ENCODE measurements around the gene EPHB6.

The EPHB6 gene

GRCh38 chr7:142898377-142899170, 43.7 kb downstream of the EPHB6 start:
- TF ChIP-seq CTCF (IDR thresholded peaks at IDR 0.05; ENCODE audit: low read depth, low read length) = no peak

GRCh38 chr7:142899661-142900060, 44.8 kb downstream of the EPHB6 start:
- no peak overlapping the region for H3K27ac ChIP-seq

More at GRCh38 chr7:142898377-142899170, 43.7 kb downstream of the EPHB6 start:
- Histone ChIP-seq H3K27ac (no peak overlapping the region), H3K4me3 (ENCODE audit: low read depth, low read length) (no peak overlapping the region), H3K27me3 (ENCODE audit: insufficient read depth, low read depth, severe bottlenecking) (no peaks in the 10 kb centered on the region), H3K36me3 (no peaks in the 10 kb centered on the region), H3K9me3 (ENCODE audit: severe bottlenecking) (no peaks in the 10 kb centered on the region)
- no peak for DNase-seq

GRCh38 chr7:142901426-142902259, 46.8 kb downstream of the EPHB6 start:
- H3K4me3 ChIP-seq (ENCODE audit: low read depth, low read length) = no peak overlapping the region
- DNase-seq = peak; percentile 36
- H3K27me3 ChIP-seq (ENCODE audit: insufficient read depth, low read depth, severe bottlenecking) = no peaks in the 10 kb centered on the region
- no peaks in the 10 kb centered on the region for H3K36me3 ChIP-seq
- no peak for TF ChIP-seq CTCF (IDR thresholded peaks at IDR 0.05; ENCODE audit: low read depth, low read length)
- H3K9me3 ChIP-seq (ENCODE audit: severe bottlenecking) = peaks cover 12% of the 10 kb centered on the region
- H3K27ac ChIP-seq = 0 out of 2 replicates have a peak overlapping the region, but pooled peaks have one; percentile 3

More at GRCh38 chr7:142899661-142900060, 44.8 kb downstream of the EPHB6 start:
- H3K4me3 ChIP-seq (ENCODE audit: low read depth, low read length) = no peak overlapping the region
- H3K27me3 ChIP-seq (ENCODE audit: insufficient read depth, low read depth, severe bottlenecking) = no peaks in the 10 kb centered on the region
- H3K9me3 ChIP-seq (ENCODE audit: severe bottlenecking) = peaks cover 8% of the 10 kb centered on the region
- H3K36me3 ChIP-seq = no peaks in the 10 kb centered on the region
- TF ChIP-seq CTCF (IDR thresholded peaks at IDR 0.05; ENCODE audit: low read depth, low read length) = no peak
- DNase-seq = no peak

GRCh38 chr7:142904128-142904527, 49.3 kb downstream of the EPHB6 start:
- Histone ChIP-seq H3K9me3 (ENCODE audit: severe bottlenecking) (peaks cover 12% of the 10 kb centered on the region), H3K4me3 (ENCODE audit: low read depth, low read length) (no peak overlapping the region), H3K36me3 (no peaks in the 10 kb centered on the region), H3K27ac (no peak overlapping the region), H3K27me3 (ENCODE audit: insufficient read depth, low read depth, severe bottlenecking) (no peaks in the 10 kb centered on the region)
- no peak for DNase-seq
- TF ChIP-seq CTCF (IDR thresholded peaks at IDR 0.05; ENCODE audit: low read depth, low read length) = no peak

- H3K4me3 ChIP-seq (ENCODE audit: low read depth, low read length) = no peak overlapping the region
- H3K36me3 ChIP-seq = no peaks in the 10 kb centered on the region
- H3K27me3 ChIP-seq (ENCODE audit: insufficient read depth, low read depth, severe bottlenecking) = no peaks in the 10 kb centered on the region
- no peak for TF ChIP-seq CTCF (IDR thresholded peaks at IDR 0.05; ENCODE audit: low read depth, low read length)
- DNase-seq = no peak
- no peak overlapping the region for H3K27ac ChIP-seq
- H3K9me3 ChIP-seq (ENCODE audit: severe bottlenecking) = peaks cover 12% of the 10 kb centered on the region
Observed at GRCh38 chr7:142905759-142906158, 50.9 kb downstream of the EPHB6 start.

Measured in WERI-Rb-1 (cell line).